PC-9 (cell line): ENCODE measurements around the gene ATP8B3. TPM values are rescaled to one million over a fixed set of nuclear protein-coding genes. Genes with fewer than 3 reads are reported as not detected.

Experiments
- Bru-seq: library from RNA; stranded (reverse); fragments of 400-500 nt; gene quantifications from one replicate; lab custom pipeline; 2021; lab: Mats Ljungman, UMichigan
- BruChase-seq, 2 experiments: library from RNA; stranded (reverse); fragments of 400-500 nt; gene quantifications; one replicate each; lab custom pipeline; 2021; lab: Mats Ljungman, UMichigan
- BruUV-seq: library from RNA; stranded (reverse); fragments of 400-500 nt; replicated peaks from 2 replicates; lab custom pipeline; 2021; lab: Mats Ljungman, UMichigan
- CTCF ChIA-PET: fragments of 300-600 bp; sonication (Branson Sonifier 250); formaldehyde crosslinking; loops from one replicate; lab custom pipeline; 2022; ENCODE audit warnings: antibody characterized with exemption; lab: Charles Lee
- POLR2A ChIA-PET: fragments of 300-600 bp; sonication (Branson Sonifier 250); formaldehyde crosslinking; loops from one replicate; lab custom pipeline; 2022; ENCODE audit warnings: antibody characterized with exemption; ENCODE audit not compliant: unreplicated experiment; lab: Charles Lee
- DNase-seq, 2 experiments: peaks; one replicate each; pipeline versions ENCODE4 v3.0.0 to v3.0.0-alpha.2; 2015 to 2022; ENCODE audit warnings: mixed read lengths in 1 of 2
- H2AFZ ChIP-seq: fragments of 200-600 bp; sonication (generic); 2 replicates; pipeline ENCODE4 v1.8.1; 2017; ENCODE audit warnings: antibody characterized with exemption
- H3F3A ChIP-seq: fragments of 200-600 bp; sonication (generic); 2 replicates; pipeline ENCODE4 v1.8.1; 2017; ENCODE audit warnings: antibody characterized with exemption, mild to moderate bottlenecking, low read depth; ENCODE audit not compliant: insufficient read depth
- H3K27ac ChIP-seq: fragments of 200-600 bp; sonication (generic); 2 replicates; pipeline ENCODE4 v1.6.1; 2016; ENCODE audit warnings: mixed run types
- H3K27me3 ChIP-seq: fragments of 200-600 bp; sonication (generic); 2 replicates; pipeline ENCODE4 v1.6.1; 2016; ENCODE audit warnings: low read depth, mixed run types; ENCODE audit not compliant: insufficient read depth
- H3K36me3 ChIP-seq: fragments of 200-600 bp; sonication (generic); 2 replicates; pipeline ENCODE4 v1.6.1; 2016; ENCODE audit warnings: low read depth, mixed run types
- H3K4me1 ChIP-seq: fragments of 200-600 bp; sonication (generic); replicated peaks from 2 replicates; pipeline ENCODE4 v1.6.1; 2016; ENCODE audit warnings: mixed run types; ENCODE audit not compliant: insufficient read depth
- H3K4me2 ChIP-seq: fragments of 200-600 bp; sonication (generic); 2 replicates; pipeline ENCODE4 v1.6.1; 2017; ENCODE audit warnings: mixed run types
- H3K4me3 ChIP-seq: fragments of 200-600 bp; sonication (generic); 2 replicates; pipeline ENCODE4 v1.6.1; 2016; ENCODE audit warnings: mixed run types
- H3K79me2 ChIP-seq: fragments of 200-600 bp; sonication (generic); 2 replicates; pipeline ENCODE4 v1.6.1; 2017; ENCODE audit warnings: low read depth, mixed run types
- H3K9me2 ChIP-seq: fragments of 200-600 bp; sonication (generic); 2 replicates; pipeline ENCODE4 v1.8.1; 2017; ENCODE audit warnings: mild to moderate bottlenecking; ENCODE audit not compliant: insufficient read depth
- H3K9me3 ChIP-seq: fragments of 200-600 bp; sonication (generic); 2 replicates; pipeline ENCODE4 v1.8.1; 2016; ENCODE audit warnings: low read depth; ENCODE audit not compliant: insufficient read depth
- H4K20me1 ChIP-seq: fragments of 200-600 bp; sonication (generic); 2 replicates; pipeline ENCODE4 v1.8.1; 2017; ENCODE audit not compliant: insufficient read depth
- EZH2 ChIP-seq: fragments of 200-600 bp; sonication (generic); IDR thresholded peaks from 2 replicates; pipeline ENCODE4 v1.8.0; 2017; ENCODE audit warnings: antibody characterized with exemption, low read depth
- intact Hi-C: fragments of 100-400 bp; cut with micrococcal nuclease; formaldehyde crosslinking; loops from one replicate; pipeline ENCODE4 v1.10.0; 2022; ENCODE audit not compliant: unreplicated experiment
- long read RNA-seq: library from polyadenylated mRNA; stranded (forward); transcript quantifications from one replicate; pipeline ENCODE4 v2.0.0, GENCODE V29; 2022
- total RNA-seq: library from RNA; stranded (reverse); gene quantifications from 2 replicates; pipeline ENCODE4 v1.2.3, GENCODE V29; 2021
- TF ChIP-seq, protein P1 (sequence below): fragments of 200-600 bp; sonication (generic); conservative IDR thresholded peaks from 2 replicates; pipeline ENCODE4 v1.6.1; 2017; ENCODE audit warnings: mixed run types, antibody characterized with exemption, mild to moderate bottlenecking, moderate library complexity

ATP8B3 gene, protein sequence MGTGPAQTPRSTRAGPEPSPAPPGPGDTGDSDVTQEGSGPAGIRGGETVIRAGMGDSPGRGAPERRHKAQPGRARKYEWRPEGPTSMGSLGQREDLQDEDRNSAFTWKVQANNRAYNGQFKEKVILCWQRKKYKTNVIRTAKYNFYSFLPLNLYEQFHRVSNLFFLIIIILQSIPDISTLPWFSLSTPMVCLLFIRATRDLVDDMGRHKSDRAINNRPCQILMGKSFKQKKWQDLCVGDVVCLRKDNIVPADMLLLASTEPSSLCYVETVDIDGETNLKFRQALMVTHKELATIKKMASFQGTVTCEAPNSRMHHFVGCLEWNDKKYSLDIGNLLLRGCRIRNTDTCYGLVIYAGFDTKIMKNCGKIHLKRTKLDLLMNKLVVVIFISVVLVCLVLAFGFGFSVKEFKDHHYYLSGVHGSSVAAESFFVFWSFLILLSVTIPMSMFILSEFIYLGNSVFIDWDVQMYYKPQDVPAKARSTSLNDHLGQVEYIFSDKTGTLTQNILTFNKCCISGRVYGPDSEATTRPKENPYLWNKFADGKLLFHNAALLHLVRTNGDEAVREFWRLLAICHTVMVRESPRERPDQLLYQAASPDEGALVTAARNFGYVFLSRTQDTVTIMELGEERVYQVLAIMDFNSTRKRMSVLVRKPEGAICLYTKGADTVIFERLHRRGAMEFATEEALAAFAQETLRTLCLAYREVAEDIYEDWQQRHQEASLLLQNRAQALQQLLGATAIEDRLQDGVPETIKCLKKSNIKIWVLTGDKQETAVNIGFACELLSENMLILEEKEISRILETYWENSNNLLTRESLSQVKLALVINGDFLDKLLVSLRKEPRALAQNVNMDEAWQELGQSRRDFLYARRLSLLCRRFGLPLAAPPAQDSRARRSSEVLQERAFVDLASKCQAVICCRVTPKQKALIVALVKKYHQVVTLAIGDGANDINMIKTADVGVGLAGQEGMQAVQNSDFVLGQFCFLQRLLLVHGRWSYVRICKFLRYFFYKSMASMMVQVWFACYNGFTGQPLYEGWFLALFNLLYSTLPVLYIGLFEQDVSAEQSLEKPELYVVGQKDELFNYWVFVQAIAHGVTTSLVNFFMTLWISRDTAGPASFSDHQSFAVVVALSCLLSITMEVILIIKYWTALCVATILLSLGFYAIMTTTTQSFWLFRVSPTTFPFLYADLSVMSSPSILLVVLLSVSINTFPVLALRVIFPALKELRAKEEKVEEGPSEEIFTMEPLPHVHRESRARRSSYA (N-terminal part only)
- total RNA-seq (8.3 and 9.0 TPM in 2 replicates), Bru-seq, nascent RNA (percentile 29 among the genes with signal in this experiment), BruChase-seq, experiment 1, labeled RNA remaining after a 2-hour chase (percentile 33 among the genes with signal in this experiment), BruChase-seq, experiment 2, labeled RNA remaining after a 6-hour chase (percentile 43 among the genes with signal in this experiment)
- long read RNA-seq, partial matches to known transcripts = 10 of 15 reads
- long read RNA-seq, other reads (novel, unspliced or antisense) = 5 of 15 reads

DNA sequence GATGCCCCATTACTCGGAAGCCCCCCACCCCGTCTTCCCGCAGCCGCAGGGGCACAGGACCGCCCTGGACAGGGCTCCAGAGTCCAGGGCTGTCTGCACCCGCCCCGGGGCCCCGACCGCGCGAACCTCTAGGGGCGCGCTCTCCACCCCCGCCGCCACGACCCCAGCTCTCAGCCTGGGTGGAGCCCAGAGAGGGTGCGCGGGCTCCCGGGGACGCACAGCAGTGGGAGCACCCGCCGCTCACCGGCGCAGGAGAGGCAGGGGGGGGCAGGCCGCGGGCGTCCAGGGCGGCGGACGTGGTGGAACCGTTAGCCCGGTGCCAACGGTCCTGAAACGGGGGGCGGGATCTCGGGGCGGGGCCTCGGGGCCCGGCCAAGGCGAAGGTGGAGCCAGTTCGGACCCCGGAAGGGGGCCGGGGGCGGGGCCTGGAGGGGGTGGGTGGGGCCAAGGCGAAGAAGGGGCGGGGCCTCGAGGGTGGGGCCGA lies at the start of gene ATP8B3:
Gene ATP8B3 (minus strand): TSS at position 335 of the 484 bp plus-strand sequence. CDS start 540 bp downstream, outside the sequence.
- Histone ChIP-seq H3K4me1 (peaks cover 4% of the 10 kb centered on the region; the same call in 1 of the 2 replicates), H3K79me2 (no peaks in the 10 kb centered on the region), H3K4me2 (peak within 1 kb of the TSS; percentile 83), H3K9me3 (no peaks in the 10 kb centered on the region), H3K4me3 (peak within 1 kb of the TSS; percentile 60), H3K9me2 (no peaks in the 10 kb centered on the region), H3F3A (peaks cover 8% of the 10 kb centered on the region; the same call in 1 of the 2 replicates), H2AFZ (peak within 1 kb of the TSS; percentile 77; the same call in 1 of the 2 replicates), H4K20me1 (no peaks in the 10 kb centered on the region), H3K27ac (no peak within 1 kb of the TSS), H3K27me3 (no peaks in the 10 kb centered on the region), H3K36me3 (no peaks in the 10 kb centered on the region)
- ChIA-PET POLR2A (no interaction called here), CTCF (no interaction called here)
- TF ChIP-seq, protein P1, sequence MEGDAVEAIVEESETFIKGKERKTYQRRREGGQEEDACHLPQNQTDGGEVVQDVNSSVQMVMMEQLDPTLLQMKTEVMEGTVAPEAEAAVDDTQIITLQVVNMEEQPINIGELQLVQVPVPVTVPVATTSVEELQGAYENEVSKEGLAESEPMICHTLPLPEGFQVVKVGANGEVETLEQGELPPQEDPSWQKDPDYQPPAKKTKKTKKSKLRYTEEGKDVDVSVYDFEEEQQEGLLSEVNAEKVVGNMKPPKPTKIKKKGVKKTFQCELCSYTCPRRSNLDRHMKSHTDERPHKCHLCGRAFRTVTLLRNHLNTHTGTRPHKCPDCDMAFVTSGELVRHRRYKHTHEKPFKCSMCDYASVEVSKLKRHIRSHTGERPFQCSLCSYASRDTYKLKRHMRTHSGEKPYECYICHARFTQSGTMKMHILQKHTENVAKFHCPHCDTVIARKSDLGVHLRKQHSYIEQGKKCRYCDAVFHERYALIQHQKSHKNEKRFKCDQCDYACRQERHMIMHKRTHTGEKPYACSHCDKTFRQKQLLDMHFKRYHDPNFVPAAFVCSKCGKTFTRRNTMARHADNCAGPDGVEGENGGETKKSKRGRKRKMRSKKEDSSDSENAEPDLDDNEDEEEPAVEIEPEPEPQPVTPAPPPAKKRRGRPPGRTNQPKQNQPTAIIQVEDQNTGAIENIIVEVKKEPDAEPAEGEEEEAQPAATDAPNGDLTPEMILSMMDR = no peak
- TF ChIP-seq EZH2 = no peak
- intact Hi-C loops = loop anchor here (5.0 kb wide), 1 partner anchor 140 kb away; no protein-coding TSS in a partner anchor
- no TSS peak for BruUV-seq
- no peak for DNase-seq

DNA sequence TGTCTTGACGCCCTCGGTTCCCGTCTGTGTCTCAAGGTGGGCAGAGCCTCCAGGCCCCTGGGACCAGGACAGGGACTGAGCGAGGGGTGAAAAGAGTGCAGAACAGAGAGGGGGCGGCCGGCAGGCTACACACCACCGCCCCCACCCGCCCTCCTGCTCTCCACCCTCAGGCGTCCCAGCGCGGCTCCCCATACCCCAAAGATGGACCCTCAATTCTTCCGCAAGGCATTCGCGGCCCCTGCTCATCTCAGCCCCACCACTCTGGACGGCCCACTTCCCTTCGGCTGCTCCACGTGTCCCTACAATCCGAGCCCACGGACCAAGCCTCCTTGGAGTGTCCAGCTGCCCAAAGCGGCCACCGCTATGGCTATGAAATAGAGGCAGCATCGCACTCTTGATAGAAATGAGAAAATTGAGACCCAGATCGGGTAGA lies 49.5 kb upstream of the ATP8B3 start:
- Histone ChIP-seq H3K9me2 (no peaks in the 10 kb centered on the region), H3K27me3 (no peaks in the 10 kb centered on the region), H3F3A (no peaks in the 10 kb centered on the region), H3K4me1 (peaks cover 10% of the 10 kb centered on the region; the same call in 1 of the 2 replicates), H4K20me1 (peaks cover 38% of the 10 kb centered on the region), H3K4me3 (peak overlapping the region; percentile 81), H3K4me2 (peak overlapping the region; percentile 93), H3K36me3 (no peaks in the 10 kb centered on the region), H3K9me3 (no peaks in the 10 kb centered on the region), H2AFZ (no peak overlapping the region), H3K27ac (no peak overlapping the region), H3K79me2 (peaks cover 56% of the 10 kb centered on the region)
- intact Hi-C loops = no loop called here
- ChIA-PET POLR2A (no interaction called here), CTCF (interaction anchor here (0.6 kb wide), 1 partner anchor 200 kb away, joined by 3 read pairs; no protein-coding TSS in a partner anchor)
- no peak for TF ChIP-seq EZH2
- TF ChIP-seq, protein P1 = no peak
- BruUV-seq = no TSS peak
- no peak for DNase-seq
